Stimulated activated CD4-positive, alpha-beta T cell treated with anti-CD3 and anti-CD28 coated beads, Interleukin-2, amount 100 ng/mL, for 24 hours (primary cell): Measurements from ENCODE around the gene EIF6.
"Not testable (repeated sequence)": the region's sequence is repeated elsewhere in the genome, so short reads cannot be mapped to it uniquely, and the experiment has no call there.

Experiments
- DNase-seq, 2 donors: peaks; one replicate each; pipeline ENCODE4 v3.0.0-alpha.2; 2020

EIF6 gene

GRCh38 chr20:35254448-35254999 lies 30.0 kb downstream of the EIF6 start:
- DNase-seq = no peak

DNA sequence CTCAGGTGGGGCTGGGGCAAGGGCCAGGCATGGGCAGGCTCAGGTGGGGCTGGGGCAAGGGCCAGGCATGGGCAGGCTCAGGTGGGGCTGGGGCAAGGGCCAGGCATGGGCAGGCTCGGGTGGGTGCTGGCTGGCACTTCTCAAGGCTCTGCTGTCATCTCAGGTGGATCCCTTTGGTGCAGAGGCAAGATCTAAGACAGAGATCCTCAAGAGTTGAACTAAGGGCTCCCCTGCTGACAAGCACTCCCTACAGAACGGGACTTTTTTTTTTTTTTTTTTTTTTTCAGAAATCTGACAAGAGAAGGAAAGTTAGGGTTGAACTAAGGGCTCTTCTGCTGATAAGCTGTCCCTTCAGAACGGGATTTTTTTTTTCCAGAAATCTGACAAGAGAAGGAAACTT lies 31.6 kb downstream of the EIF6 start:
- no peak for DNase-seq

GRCh38 chr20:35252598-35252997 lies 32.0 kb downstream of the EIF6 start:
- DNase-seq = not testable (repeated sequence)

DNA sequence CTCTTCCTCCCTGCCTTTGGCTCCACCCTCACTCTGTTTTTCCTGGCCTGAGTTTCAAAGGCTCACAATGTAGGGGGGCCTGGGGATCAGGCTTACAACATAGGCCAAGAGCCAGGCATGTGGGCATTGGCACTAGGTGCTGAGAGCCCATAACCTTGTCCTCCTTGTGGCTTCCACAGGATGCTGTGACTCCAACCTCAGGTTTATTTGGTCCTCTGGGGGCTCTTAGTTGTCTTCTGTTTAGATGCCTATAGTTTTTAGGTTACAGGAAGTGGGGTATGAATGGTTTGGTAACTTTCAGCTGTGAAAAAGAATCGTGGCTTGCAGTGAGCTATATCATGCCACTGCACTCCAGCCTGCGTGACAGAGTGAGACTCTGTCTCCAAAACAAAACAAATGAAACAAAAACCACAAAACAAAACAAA lies 32.5 kb downstream of the EIF6 start:
- no peak for DNase-seq

DNA sequence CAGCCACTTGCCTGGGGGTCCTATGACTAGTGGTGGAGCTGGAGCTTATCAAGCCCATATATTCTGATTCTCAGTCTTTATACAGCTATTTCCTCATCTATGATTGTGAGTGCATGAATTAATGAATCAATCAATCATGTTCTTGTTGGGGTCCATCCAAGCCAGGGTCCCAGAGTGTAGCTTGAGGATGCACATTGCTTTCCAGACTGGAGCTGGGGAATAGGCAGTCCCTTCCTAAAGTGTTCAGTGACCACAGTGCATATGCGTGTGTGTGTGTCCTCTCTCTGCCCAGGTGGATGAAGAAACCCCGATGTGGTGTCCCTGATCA lies 33.0 kb downstream of the EIF6 start:
- DNase-seq = no peak

DNA sequence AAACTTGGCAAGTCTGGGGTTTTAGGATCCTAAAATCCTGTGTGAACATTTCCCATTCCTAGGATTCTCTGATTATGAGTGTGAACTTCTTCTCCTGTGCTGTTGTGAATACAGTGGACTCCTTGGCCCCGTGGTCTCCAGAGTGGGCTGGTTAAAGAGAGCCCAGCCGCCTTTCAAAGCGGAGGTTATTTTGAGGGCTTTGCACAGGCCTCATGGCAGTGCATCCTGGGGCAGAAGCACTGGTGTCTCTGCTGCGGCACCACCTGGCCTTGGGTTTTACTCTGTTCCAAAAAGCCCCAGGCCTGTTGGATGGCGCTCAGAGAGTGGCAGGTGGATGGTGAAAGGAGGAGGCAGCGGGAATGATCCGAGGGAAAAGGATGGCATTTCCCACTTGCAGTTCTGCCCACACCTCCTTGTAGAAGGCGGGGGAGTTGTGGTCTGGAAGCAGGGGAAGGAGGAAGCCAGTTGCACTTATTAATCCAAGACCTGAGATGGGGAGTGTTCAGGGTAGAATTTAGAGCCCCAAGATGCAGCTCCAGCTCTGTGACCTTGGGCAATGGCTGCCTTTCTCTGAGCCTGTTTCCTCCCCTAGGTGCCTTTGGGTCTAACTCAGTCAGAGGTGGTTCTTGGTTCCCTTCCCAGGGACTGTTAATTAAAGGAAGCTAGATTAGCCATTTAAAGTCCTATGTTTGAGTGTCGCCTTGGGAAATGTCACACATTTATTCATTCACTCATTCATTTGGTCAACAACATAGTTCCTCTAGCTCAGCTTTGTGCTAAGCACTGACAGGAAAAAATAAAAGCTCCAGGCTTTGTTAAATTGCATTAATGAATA lies 35.7 kb downstream of the EIF6 start:
- no peak for DNase-seq

DNA sequence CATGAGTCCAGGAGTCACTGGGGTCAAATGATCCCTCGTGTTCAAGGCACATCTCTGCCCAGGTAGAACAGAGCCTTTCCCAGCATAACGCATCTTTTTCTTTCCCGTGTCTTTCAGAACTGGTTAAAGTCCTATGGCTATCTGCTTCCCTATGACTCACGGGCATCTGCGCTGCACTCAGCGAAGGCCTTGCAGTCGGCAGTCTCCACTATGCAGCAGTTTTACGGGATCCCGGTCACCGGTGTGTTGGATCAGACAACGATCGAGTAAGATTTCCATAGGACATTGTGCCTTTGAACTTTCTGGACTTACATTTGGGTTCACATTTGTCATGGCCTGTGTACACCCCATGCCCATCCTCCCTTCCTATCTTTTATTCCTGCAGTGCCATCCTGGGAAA lies 37.8 kb downstream of the EIF6 start:
- no peak for DNase-seq

GRCh38 chr20:35243986-35244385 lies 40.6 kb downstream of the EIF6 start:
- DNase-seq = no peak

DNA sequence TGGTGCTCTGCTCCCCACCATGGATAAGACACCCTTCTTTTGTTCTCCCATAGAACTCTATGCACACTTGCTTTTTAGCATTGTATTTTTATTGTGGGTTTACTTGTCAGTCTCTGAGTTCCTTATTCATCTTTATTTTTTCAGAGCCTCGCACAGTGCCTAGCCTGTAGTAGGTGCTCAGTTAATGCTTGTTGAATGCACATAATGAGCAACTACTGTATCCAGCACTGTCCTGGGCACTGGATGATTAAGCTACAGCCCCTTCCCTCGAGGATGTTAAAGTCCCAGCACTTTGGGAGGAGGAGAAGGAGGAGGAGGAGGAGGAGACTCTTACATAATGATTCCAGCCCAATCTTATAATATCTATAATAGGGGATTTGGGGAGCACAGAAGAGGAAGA lies 41.3 kb downstream of the EIF6 start:
- no peak for DNase-seq

DNA sequence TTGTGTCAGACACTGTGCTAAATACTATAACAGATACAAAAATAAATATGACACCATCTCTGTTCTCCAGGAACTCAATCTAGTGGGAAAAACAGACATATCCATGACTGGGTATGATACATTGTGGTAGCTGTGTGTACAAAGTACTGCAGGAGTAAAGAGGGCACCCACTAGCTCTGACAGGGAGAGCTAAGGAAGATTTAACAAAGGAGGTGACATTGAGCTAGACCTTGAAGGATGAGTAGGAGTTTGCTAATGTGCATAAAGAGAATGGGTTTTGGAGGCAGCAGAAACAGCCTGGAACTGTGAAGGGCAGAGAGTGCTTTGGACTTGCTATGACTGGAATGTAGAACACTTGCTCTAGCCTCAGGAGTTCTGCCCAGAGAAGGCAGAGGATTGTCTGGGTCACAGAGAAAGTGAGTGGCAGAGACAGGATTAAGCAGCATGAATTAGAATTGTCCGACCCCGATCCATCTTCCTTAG lies 43.7 kb downstream of the EIF6 start:
- no peak for DNase-seq

- no peak for DNase-seq
Observed at GRCh38 chr20:35240083-35240810, 44.3 kb downstream of the EIF6 start.

DNA sequence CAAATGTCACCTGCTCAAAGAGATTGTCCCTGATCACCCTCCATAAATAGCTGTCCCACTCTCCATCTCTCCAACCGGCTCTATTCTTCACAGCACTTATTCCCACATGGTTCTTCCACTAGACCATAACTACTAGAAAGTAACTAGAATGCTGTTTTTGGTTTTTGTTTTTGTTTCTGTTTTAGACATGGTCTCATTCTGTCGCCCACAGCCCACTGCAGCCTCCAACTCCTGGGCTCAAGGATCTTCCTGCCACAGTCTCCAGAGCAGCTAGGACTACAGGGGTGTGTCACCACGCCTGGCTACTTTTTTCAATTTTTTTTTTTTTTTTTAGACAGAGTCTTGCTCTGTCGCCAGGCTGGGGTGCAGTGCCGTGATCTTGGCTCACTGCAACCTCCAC lies 45.8 kb downstream of the EIF6 start:
- DNase-seq = no peak

DNA sequence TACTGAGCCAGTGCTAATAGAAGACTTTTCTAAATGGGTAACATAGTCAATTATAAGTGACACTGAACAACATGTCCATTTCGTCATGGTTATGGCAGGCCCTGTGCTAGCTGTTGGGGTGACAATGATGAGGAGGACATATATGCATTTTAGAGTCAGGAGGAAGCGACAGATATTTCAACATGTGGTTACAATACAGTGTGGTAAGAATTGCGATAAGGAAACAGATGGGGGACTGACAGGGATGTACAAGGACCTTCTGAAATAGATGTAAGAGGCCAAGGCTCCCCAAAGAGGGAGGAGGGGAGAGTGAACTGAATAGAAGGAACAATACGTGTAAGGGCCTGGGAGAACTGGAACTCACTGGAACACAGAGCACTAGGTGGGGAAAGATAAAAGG lies 46.4 kb downstream of the EIF6 start:
- no peak for DNase-seq

GRCh38 chr20:35237486-35237885 lies 47.1 kb downstream of the EIF6 start:
- DNase-seq = no peak

DNA sequence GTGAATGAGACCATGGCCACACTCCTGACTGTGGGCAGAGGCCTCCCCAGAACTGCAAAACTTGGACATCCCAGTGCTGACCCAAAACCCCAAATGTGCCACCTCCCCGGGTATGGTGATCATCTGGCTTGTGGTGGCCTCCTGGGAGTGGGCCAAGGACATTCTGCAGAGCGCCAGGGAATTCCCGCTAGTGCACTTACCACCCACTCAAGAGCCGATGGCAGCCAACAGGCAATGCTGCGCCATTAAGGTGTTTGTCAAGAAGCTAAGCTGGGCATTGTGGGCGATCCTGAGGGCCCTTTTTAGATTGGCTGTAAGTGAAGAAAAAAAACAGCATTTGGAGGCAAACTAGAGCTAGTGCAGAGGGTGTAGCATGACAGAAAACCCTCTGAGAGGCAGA lies 48.7 kb downstream of the EIF6 start:
- no peak for DNase-seq

DNA sequence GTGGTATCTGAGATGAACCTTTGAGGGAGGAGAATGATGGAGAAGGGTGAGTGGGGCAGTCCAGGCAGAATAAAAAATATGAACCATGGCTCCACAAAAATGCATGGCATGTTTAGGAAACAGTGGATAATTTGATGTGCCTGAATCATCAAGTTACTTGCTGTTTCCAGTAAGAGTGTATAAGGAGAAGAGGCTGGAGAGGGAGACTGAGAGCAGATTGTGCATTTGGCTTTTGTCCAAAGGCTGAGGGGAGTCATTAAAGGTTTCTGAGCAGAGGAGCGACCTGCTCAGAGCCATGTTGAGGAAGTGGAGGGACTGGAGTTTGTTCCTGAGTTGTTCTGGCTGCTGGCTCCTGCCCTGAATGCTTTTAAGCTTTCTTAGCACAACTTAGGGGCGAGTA lies 52.0 kb downstream of the EIF6 start:
- DNase-seq = no peak
